ENCODE results near the gene PDE4B.

The PDE4B gene

GRCh38 chr1:65812065-65812464, 19.4 kb downstream of the PDE4B start:
- DNase-seq (ENCODE audit: extremely low read depth, insufficient read length): peak; percentile 85
- H3K4me3 ChIP-seq (replicated peaks; ENCODE audit: low read depth, low read length): no peak overlapping the region
- TF ChIP-seq, protein P1, sequence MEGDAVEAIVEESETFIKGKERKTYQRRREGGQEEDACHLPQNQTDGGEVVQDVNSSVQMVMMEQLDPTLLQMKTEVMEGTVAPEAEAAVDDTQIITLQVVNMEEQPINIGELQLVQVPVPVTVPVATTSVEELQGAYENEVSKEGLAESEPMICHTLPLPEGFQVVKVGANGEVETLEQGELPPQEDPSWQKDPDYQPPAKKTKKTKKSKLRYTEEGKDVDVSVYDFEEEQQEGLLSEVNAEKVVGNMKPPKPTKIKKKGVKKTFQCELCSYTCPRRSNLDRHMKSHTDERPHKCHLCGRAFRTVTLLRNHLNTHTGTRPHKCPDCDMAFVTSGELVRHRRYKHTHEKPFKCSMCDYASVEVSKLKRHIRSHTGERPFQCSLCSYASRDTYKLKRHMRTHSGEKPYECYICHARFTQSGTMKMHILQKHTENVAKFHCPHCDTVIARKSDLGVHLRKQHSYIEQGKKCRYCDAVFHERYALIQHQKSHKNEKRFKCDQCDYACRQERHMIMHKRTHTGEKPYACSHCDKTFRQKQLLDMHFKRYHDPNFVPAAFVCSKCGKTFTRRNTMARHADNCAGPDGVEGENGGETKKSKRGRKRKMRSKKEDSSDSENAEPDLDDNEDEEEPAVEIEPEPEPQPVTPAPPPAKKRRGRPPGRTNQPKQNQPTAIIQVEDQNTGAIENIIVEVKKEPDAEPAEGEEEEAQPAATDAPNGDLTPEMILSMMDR (IDR thresholded peaks at IDR 0.05; ENCODE audit: insufficient read depth, low read length, poor library complexity, severe bottlenecking): no peak
- H3K27me3 ChIP-seq (replicated peaks; ENCODE audit: control insufficient read depth, insufficient read depth, low read length): no peaks in the 10 kb centered on the region
- H3K36me3 ChIP-seq (ENCODE audit: control insufficient read depth, insufficient read depth, low read length): no peaks in the 10 kb centered on the region

- TF ChIP-seq, protein P1 (IDR thresholded peaks at IDR 0.05; ENCODE audit: insufficient read depth, low read length, poor library complexity, severe bottlenecking): no peak
- H3K27me3 ChIP-seq (replicated peaks; ENCODE audit: control insufficient read depth, insufficient read depth, low read length): no peaks in the 10 kb centered on the region
- no peaks in the 10 kb centered on the region for H3K36me3 ChIP-seq (ENCODE audit: control insufficient read depth, insufficient read depth, low read length)
- no peak overlapping the region for H3K4me3 ChIP-seq (replicated peaks; ENCODE audit: low read depth, low read length)
- no peak for DNase-seq (ENCODE audit: extremely low read depth, insufficient read length)
Measured at GRCh38 chr1:65813956-65814355, 21.3 kb downstream of the PDE4B start.

- no peak for DNase-seq (ENCODE audit: extremely low read depth, insufficient read length)
- TF ChIP-seq, protein P1 (IDR thresholded peaks at IDR 0.05; ENCODE audit: insufficient read depth, low read length, poor library complexity, severe bottlenecking): no peak
- Histone ChIP-seq H3K27me3 (replicated peaks; ENCODE audit: control insufficient read depth, insufficient read depth, low read length) (no peaks in the 10 kb centered on the region), H3K4me3 (replicated peaks; ENCODE audit: low read depth, low read length) (no peak overlapping the region), H3K36me3 (ENCODE audit: control insufficient read depth, insufficient read depth, low read length) (no peaks in the 10 kb centered on the region)
Measured at GRCh38 chr1:65814752-65815151, 22.1 kb downstream of the PDE4B start.

- no peak for DNase-seq (ENCODE audit: extremely low read depth, insufficient read length)
- TF ChIP-seq, protein P1 (IDR thresholded peaks at IDR 0.05; ENCODE audit: insufficient read depth, low read length, poor library complexity, severe bottlenecking): no peak
Measured at GRCh38 chr1:65817891-65818290, 25.2 kb downstream of the PDE4B start.

GRCh38 chr1:65818966-65819365, 26.3 kb downstream of the PDE4B start:
- no peak overlapping the region for H3K4me3 ChIP-seq (replicated peaks; ENCODE audit: low read depth, low read length)
- TF ChIP-seq, protein P1 (IDR thresholded peaks at IDR 0.05; ENCODE audit: insufficient read depth, low read length, poor library complexity, severe bottlenecking): no peak
- DNase-seq (ENCODE audit: extremely low read depth, insufficient read length): no peak
- H3K27me3 ChIP-seq (replicated peaks; ENCODE audit: control insufficient read depth, insufficient read depth, low read length): no peaks in the 10 kb centered on the region
- no peaks in the 10 kb centered on the region for H3K36me3 ChIP-seq (ENCODE audit: control insufficient read depth, insufficient read depth, low read length)

More at GRCh38 chr1:65817891-65818290, 25.2 kb downstream of the PDE4B start:
- H3K36me3 ChIP-seq (ENCODE audit: control insufficient read depth, insufficient read depth, low read length): no peaks in the 10 kb centered on the region
- no peak overlapping the region for H3K4me3 ChIP-seq (replicated peaks; ENCODE audit: low read depth, low read length)
- H3K27me3 ChIP-seq (replicated peaks; ENCODE audit: control insufficient read depth, insufficient read depth, low read length): no peaks in the 10 kb centered on the region

GRCh38 chr1:65820983-65821382, 28.3 kb downstream of the PDE4B start:
- no peaks in the 10 kb centered on the region for H3K36me3 ChIP-seq (ENCODE audit: control insufficient read depth, insufficient read depth, low read length)
- no peak for DNase-seq (ENCODE audit: extremely low read depth, insufficient read length)
- no peak overlapping the region for H3K4me3 ChIP-seq (replicated peaks; ENCODE audit: low read depth, low read length)
- TF ChIP-seq, protein P1 (IDR thresholded peaks at IDR 0.05; ENCODE audit: insufficient read depth, low read length, poor library complexity, severe bottlenecking): no peak
- no peaks in the 10 kb centered on the region for H3K27me3 ChIP-seq (replicated peaks; ENCODE audit: control insufficient read depth, insufficient read depth, low read length)
